HepG2 (cell line): Measurements from ENCODE around the gene GTF2E1. TPM values are rescaled to one million over a fixed set of nuclear protein-coding genes. Genes with fewer than 3 reads are reported as not detected.

Experiments used
- ATAC-seq: fragments of 200-7000 bp; cut with Tn5 transposase; 3 replicates; pipeline ENCODE4 v1.9.1; 2020; ENCODE audit warnings: mild to moderate bottlenecking, moderate library complexity
- BruUV-seq: library from RNA; stranded (reverse); fragments of 400-500 nt; replicated peaks from 2 replicates; lab custom pipeline; 2021; lab: Mats Ljungman, UMichigan
- CTCF ChIA-PET: fragments of 300-600 bp; formaldehyde crosslinking; extraction: SDS; loops from one replicate; lab custom pipeline; 2021; ENCODE audit warnings: low total read pairs, inconsistent platforms, low intra/inter-chr PET ratio; lab: Yijun Ruan, JAX
- POLR2A ChIA-PET: fragments of 350-600 bp; sonication (Branson Sonifier 250); formaldehyde crosslinking; loops from one replicate; lab custom pipeline; 2020; ENCODE audit warnings: antibody characterized with exemption, inconsistent platforms; lab: Yijun Ruan, JAX
- DNase-seq: peaks from one replicate; pipeline ENCODE4 v3.0.0-alpha.2; 2015; ENCODE audit warnings: low spot score
- FAIRE-seq: peaks from 3 replicates; lab custom pipeline; 2011; peaks lifted over from hg19 to GRCh38; lab: Jason Lieb, UNC
- H2AFZ ChIP-seq: one replicate; pipeline ENCODE4 v1.6.1; 2011; ENCODE audit warnings: low read length, inconsistent platforms
- H3K27ac ChIP-seq: fragments of 300-600 bp; 3 replicates; pipeline ENCODE4 v1.8.0; 2011; ENCODE audit warnings: mixed run types, mild to moderate bottlenecking, mixed read lengths, low read length, inconsistent platforms; ENCODE audit not compliant: insufficient read depth; ENCODE audit errors: extremely low read length
- H3K27me3 ChIP-seq, 2 experiments: fragments of 200-600 bp in 1 of 2; 2 replicates in 1 of 2; 3 replicates in 1 of 2; pipeline versions ENCODE4 v1.6.0 to v1.8.0; 2011; ENCODE audit warnings: low read length in 2 of 2, mild to moderate bottlenecking in 2 of 2, moderate library complexity in 2 of 2, inconsistent platforms in 1 of 2; ENCODE audit not compliant: insufficient read depth in 2 of 2, control insufficient read depth in 1 of 2
- H3K36me3 ChIP-seq, 2 experiments: fragments of 200-600 bp in 1 of 2; replicated peaks in 1 of 2; 2 replicates in 1 of 2; 3 replicates in 1 of 2; pipeline versions ENCODE4 v1.5.1 to v1.8.0; 2011; ENCODE audit warnings: low read length in 2 of 2, inconsistent platforms in 1 of 2; ENCODE audit not compliant: insufficient read depth in 2 of 2, control insufficient read depth in 1 of 2
- H3K4me1 ChIP-seq: 2 replicates; pipeline ENCODE4 v1.5.1; 2012; ENCODE audit warnings: low read length, inconsistent platforms; ENCODE audit not compliant: insufficient read depth
- H3K4me2 ChIP-seq: 2 replicates; pipeline ENCODE4 v1.6.0; 2011; ENCODE audit warnings: low read depth, low read length, inconsistent platforms
- H3K4me3 ChIP-seq, 3 experiments: fragments of 200-600 bp in 1 of 3; sonication (generic), shearing (Covaris generic) in 1 of 3; replicated peaks in 1 of 3; 2 replicates each; pipeline ENCODE4 v1.5.1; 2011 to 2016; ENCODE audit warnings: low read length in 3 of 3, inconsistent platforms in 2 of 3, low read depth in 2 of 3, mild to moderate bottlenecking in 2 of 3, control low read depth in 1 of 3, mixed read lengths in 1 of 3; ENCODE audit not compliant: insufficient read depth in 1 of 3
- H3K79me2 ChIP-seq: one replicate; pipeline ENCODE4 v1.6.1; 2011; ENCODE audit warnings: low read length, inconsistent platforms; ENCODE audit not compliant: insufficient read depth
- H3K9ac ChIP-seq: 2 replicates; pipeline ENCODE4 v1.6.0; 2011; ENCODE audit warnings: mild to moderate bottlenecking, low read depth, low read length, inconsistent platforms; ENCODE audit not compliant: insufficient read depth
- H3K9me3 ChIP-seq: 2 replicates; pipeline ENCODE4 v1.5.1; 2012; ENCODE audit warnings: mild to moderate bottlenecking, low read length
- H4K20me1 ChIP-seq: 2 replicates; pipeline ENCODE4 v1.6.0; 2011; ENCODE audit warnings: inconsistent platforms, mild to moderate bottlenecking, low read length, moderate library complexity; ENCODE audit not compliant: insufficient read depth
- CEBPB ChIP-seq: IDR thresholded peaks from 2 replicates; pipeline ENCODE4 v1.6.1; 2011; ENCODE audit warnings: low read depth, low read length, improper control_type of control experiment, borderline replicate concordance
- HES4 ChIP-seq: sonication (generic); formaldehyde crosslinking; IDR thresholded peaks from 2 replicates; pipeline ENCODE4 v1.9.0; 2021; ENCODE audit warnings: mild to moderate bottlenecking, missing genetic modification reagents, borderline replicate concordance
- HOXA5 ChIP-seq: sonication (generic); formaldehyde crosslinking; IDR thresholded peaks from 2 replicates; pipeline ENCODE4 v1.4.0; 2020; ENCODE audit warnings: missing genetic modification reagents
- KLF15 ChIP-seq: sonication (generic); formaldehyde crosslinking; IDR thresholded peaks from 2 replicates; pipeline ENCODE4 v1.8.1; 2023; ENCODE audit warnings: borderline replicate concordance, mild to moderate bottlenecking, inconsistent platforms, missing genetic modification reagents, mixed read lengths
- ONECUT2 ChIP-seq: sonication (generic); formaldehyde crosslinking; IDR thresholded peaks from 2 replicates; pipeline ENCODE4 v1.4.0; 2020; ENCODE audit warnings: missing genetic modification reagents
- PAF1 ChIP-seq: IDR thresholded peaks from 2 replicates; pipeline ENCODE4 v1.6.1; 2016; ENCODE audit warnings: missing genetic modification reagents, missing compliant biosample characterization
- PLSCR1 ChIP-seq: sonication (generic); formaldehyde crosslinking; IDR thresholded peaks from 2 replicates; pipeline ENCODE4 v1.5.0; 2020; ENCODE audit warnings: missing genetic modification reagents, mild to moderate bottlenecking, borderline replicate concordance
- RFX5 ChIP-seq: IDR thresholded peaks from 2 replicates; pipeline ENCODE4 v1.6.1; 2011; ENCODE audit warnings: low read depth, low read length, improper control_type of control experiment
- SIX4 ChIP-seq: sonication (generic); formaldehyde crosslinking; IDR thresholded peaks from 2 replicates; pipeline ENCODE4 v1.4.0; 2020; ENCODE audit warnings: missing genetic modification reagents
- SMARCE1 ChIP-seq: fragments of 450-650 bp; IDR thresholded peaks from 2 replicates; pipeline ENCODE4 v1.6.1; 2017; ENCODE audit warnings: borderline replicate concordance
- SRF ChIP-seq: IDR thresholded peaks from 2 replicates; pipeline ENCODE4 v1.6.1; 2011; ENCODE audit warnings: mild to moderate bottlenecking, low read depth, low read length, moderate library complexity
- TSC22D2 ChIP-seq: sonication (generic); formaldehyde crosslinking; IDR thresholded peaks from 2 replicates; pipeline ENCODE4 v1.5.1; 2020; ENCODE audit warnings: missing genetic modification reagents, mild to moderate bottlenecking, borderline replicate concordance
- ZFP41 ChIP-seq: sonication (generic); formaldehyde crosslinking; IDR thresholded peaks from 2 replicates; pipeline ENCODE4 v1.4.0; 2020; ENCODE audit warnings: mild to moderate bottlenecking, missing genetic modification reagents, borderline replicate concordance
- ZFP62 ChIP-seq: sonication (generic); formaldehyde crosslinking; IDR thresholded peaks from 2 replicates; pipeline ENCODE4 v1.4.0; 2020; ENCODE audit warnings: missing genetic modification reagents
- ZNF124 ChIP-seq: sonication (generic); formaldehyde crosslinking; IDR thresholded peaks from 2 replicates; pipeline ENCODE4 v1.4.0; 2020; ENCODE audit warnings: missing genetic modification reagents
- ZNF30 ChIP-seq: sonication (generic); formaldehyde crosslinking; IDR thresholded peaks from 2 replicates; pipeline ENCODE4 v1.5.0; 2020; ENCODE audit warnings: mild to moderate bottlenecking, missing genetic modification reagents
- ZNF441 ChIP-seq: sonication (generic); formaldehyde crosslinking; IDR thresholded peaks from 2 replicates; pipeline ENCODE4 v1.7.0; 2021; ENCODE audit warnings: missing genetic modification reagents, borderline replicate concordance
- ZNF446 ChIP-seq: sonication (generic); formaldehyde crosslinking; IDR thresholded peaks from 2 replicates; pipeline ENCODE4 v1.5.0; 2020; ENCODE audit warnings: mild to moderate bottlenecking, missing genetic modification reagents
- ZNF468 ChIP-seq: sonication (generic); formaldehyde crosslinking; IDR thresholded peaks from 2 replicates; pipeline ENCODE4 v1.8.0; 2022; ENCODE audit warnings: mild to moderate bottlenecking, moderate library complexity, missing genetic modification reagents
- ZNF570 ChIP-seq: sonication (generic); formaldehyde crosslinking; IDR thresholded peaks from 2 replicates; pipeline ENCODE4 v1.4.0; 2020; ENCODE audit warnings: mild to moderate bottlenecking, missing genetic modification reagents, borderline replicate concordance
- in situ Hi-C: cut with HindIII; loops from 2 replicates; pipeline ENCODE4 v1.10.0; 2017; ENCODE audit warnings: low pct_unique_long_range_greater_than_20kb; ENCODE audit not compliant: extremely low pct_ligation_motif_present
- intact Hi-C: fragments of 100-400 bp; cut with micrococcal nuclease; formaldehyde crosslinking; loops from one replicate; pipeline ENCODE4 v1.10.0; 2022; ENCODE audit not compliant: unreplicated experiment
- polyA plus RNA-seq, 8 experiments: library from polyadenylated mRNA; depleted of rRNA in 3 of 8; stranded (reverse) in 7 of 8; unstranded in 1 of 8; fragments of >200 nt; fragmentation: Illumina TruSeq in 4 of 8; extraction: Trizol in 4 of 8; gene quantifications; 2 replicates each; pipeline versions ENCODE4 v1.2.1 to v1.2.3, GENCODE V29; 2011 to 2016; ENCODE audit warnings: low read depth in 4 of 8, missing spikeins in 1 of 8, mixed read lengths in 1 of 8; ENCODE audit not compliant: insufficient read depth in 1 of 8
- total RNA-seq, 5 experiments: library from RNA; depleted of rRNA; stranded (reverse); fragments of >200 nt; fragmentation: Illumina TruSeq; extraction: Trizol; gene quantifications; 2 replicates each; pipeline ENCODE4 v1.2.3, GENCODE V29; 2016; ENCODE audit warnings: low read depth in 1 of 5
- TF ChIP-seq, protein P1 (sequence below): sonication (generic); formaldehyde crosslinking; IDR thresholded peaks from 2 replicates; pipeline ENCODE4 v1.5.1; 2020; ENCODE audit warnings: missing genetic modification reagents, mild to moderate bottlenecking, borderline replicate concordance
- TF ChIP-seq, protein P2 (sequence below): sonication (generic); formaldehyde crosslinking; IDR thresholded peaks from 2 replicates; pipeline ENCODE4 v1.4.0; 2020; ENCODE audit warnings: missing genetic modification reagents; ENCODE audit errors: not compliant biosample characterization

Gene GTF2E1
- total and polyA plus RNA-seq, 2 of the 13 experiments (the other 11 are each of a cell fraction or from before 2014, with no cell fraction given) = 7.7 to 21.5 TPM

- TF ChIP-seq, protein P1, sequence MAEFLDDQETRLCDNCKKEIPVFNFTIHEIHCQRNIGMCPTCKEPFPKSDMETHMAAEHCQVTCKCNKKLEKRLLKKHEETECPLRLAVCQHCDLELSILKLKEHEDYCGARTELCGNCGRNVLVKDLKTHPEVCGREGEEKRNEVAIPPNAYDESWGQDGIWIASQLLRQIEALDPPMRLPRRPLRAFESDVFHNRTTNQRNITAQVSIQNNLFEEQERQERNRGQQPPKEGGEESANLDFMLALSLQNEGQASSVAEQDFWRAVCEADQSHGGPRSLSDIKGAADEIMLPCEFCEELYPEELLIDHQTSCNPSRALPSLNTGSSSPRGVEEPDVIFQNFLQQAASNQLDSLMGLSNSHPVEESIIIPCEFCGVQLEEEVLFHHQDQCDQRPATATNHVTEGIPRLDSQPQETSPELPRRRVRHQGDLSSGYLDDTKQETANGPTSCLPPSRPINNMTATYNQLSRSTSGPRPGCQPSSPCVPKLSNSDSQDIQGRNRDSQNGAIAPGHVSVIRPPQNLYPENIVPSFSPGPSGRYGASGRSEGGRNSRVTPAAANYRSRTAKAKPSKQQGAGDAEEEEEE = no peak
- TF ChIP-seq ZNF446 (no peak), HES4 (no peak), RFX5 (peak; percentile 92), PAF1 (CRISPR knock-in tag) (no peak), CEBPB (peak; percentile 20; the same call in 1 of the 2 replicates), ZFP41 (CRISPR knock-in tag) (no peak), SIX4 (CRISPR knock-in tag) (no peak), KLF15 (CRISPR knock-in tag) (no peak), PLSCR1 (no peak)
- TF ChIP-seq, all 625 proteins: peak for 7
Observed at GRCh38 chr3:120820748-120821147, 78.2 kb downstream of the GTF2E1 start (continued).

DNA sequence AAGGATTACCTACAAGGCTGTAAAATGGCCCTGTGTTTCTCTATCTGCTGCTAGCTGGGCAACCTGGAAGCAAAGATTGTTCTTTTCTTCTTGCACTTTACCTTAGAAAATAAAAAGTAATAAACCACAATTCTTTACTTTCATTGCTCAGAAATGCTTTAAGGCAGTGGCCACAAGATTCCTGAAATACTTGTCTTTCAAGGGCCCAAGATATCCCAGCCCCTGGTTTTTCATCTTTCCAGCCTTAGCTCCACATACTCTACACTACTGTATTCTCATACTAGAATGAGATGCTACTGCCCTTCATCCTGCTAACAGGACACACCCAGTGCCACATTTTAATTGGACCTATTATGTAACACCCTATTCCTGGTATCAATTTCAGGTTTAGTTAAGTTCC is 78.9 kb downstream of the GTF2E1 start:
- no peak overlapping the region for H3K4me2 ChIP-seq
- ChIA-PET CTCF (no interaction called here), POLR2A (no interaction called here)
- in situ Hi-C loops = no loop called here
- ATAC-seq (no peak), DNase-seq (no peak), FAIRE-seq (no peak)
- no peak overlapping the region for H3K9ac ChIP-seq
- no peaks in the 10 kb centered on the region for H3K9me3 ChIP-seq
- no peak overlapping the region for H2AFZ ChIP-seq
- BruUV-seq = no TSS peak
- no peaks in the 10 kb centered on the region; a peak in 1 of 5 replicates for H3K27me3 ChIP-seq
- no peak overlapping the region for H3K4me3 ChIP-seq
- intact Hi-C loops = no loop called here
- H4K20me1 ChIP-seq = no peaks in the 10 kb centered on the region
- H3K79me2 ChIP-seq = no peaks in the 10 kb centered on the region
- no peaks in the 10 kb centered on the region for H3K36me3 ChIP-seq
- no peak overlapping the region for H3K27ac ChIP-seq
- peaks cover 5% of the 10 kb centered on the region; the same call in 1 of the 2 replicates for H3K4me1 ChIP-seq
- TF ChIP-seq ZNF570 (CRISPR knock-in tag) (no peak), ZNF468 (CRISPR knock-in tag) (no peak), ZFP62 (CRISPR knock-in tag) (no peak), SMARCE1 (no peak), HOXA5 (CRISPR knock-in tag) (no peak), ZNF441 (CRISPR knock-in tag) (no peak), ZNF124 (no peak), SRF (no peak), ZNF30 (no peak), TSC22D2 (CRISPR knock-in tag) (no peak), ONECUT2 (no peak)
- TF ChIP-seq, protein P2, sequence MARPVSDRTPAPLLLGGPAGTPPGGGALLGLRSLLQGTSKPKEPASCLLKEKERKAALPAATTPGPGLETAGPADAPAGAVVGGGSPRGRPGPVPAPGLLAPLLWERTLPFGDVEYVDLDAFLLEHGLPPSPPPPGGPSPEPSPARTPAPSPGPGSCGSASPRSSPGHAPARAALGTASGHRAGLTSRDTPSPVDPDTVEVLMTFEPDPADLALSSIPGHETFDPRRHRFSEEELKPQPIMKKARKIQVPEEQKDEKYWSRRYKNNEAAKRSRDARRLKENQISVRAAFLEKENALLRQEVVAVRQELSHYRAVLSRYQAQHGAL (CRISPR knock-in tag) = no peak
